ENCODE data around the gene PLCD1. TPM values are rescaled to one million over a fixed set of nuclear protein-coding genes. Genes with fewer than 3 reads are reported as not detected.

PLCD1 gene
- total RNA-seq, 6 experiments from 2014 or later, result 11.1 to 22.4 (median 17.6) TPM

DNA sequence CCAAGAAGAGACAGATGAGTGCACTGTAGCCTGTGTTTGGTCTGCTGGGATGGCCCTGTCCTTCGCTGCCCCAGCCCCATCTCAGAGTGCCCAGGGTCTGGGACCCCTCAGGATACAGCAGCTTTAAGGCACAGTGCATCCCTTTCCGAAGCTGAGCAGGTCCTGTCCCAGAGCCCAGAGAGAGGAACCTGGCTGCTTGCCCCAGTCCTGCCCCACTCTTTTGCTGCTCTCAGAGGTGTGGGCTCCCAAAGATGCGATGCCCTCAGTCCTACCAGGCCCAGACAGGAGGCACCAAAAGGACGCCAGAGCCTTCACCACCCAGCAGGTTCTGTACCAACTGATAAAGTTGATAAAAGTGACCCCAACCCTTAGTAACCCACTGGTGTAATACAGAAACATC lies 8.2 kb downstream of the PLCD1 start:
- DNase-seq, result no peak
- no peaks in the 10 kb centered on the region for H3K27me3 Mint-ChIP-seq (ENCODE audit: insufficient read depth)
- H3K9me3 Mint-ChIP-seq, result no peaks in the 10 kb centered on the region
- TF ChIP-seq, protein P1, sequence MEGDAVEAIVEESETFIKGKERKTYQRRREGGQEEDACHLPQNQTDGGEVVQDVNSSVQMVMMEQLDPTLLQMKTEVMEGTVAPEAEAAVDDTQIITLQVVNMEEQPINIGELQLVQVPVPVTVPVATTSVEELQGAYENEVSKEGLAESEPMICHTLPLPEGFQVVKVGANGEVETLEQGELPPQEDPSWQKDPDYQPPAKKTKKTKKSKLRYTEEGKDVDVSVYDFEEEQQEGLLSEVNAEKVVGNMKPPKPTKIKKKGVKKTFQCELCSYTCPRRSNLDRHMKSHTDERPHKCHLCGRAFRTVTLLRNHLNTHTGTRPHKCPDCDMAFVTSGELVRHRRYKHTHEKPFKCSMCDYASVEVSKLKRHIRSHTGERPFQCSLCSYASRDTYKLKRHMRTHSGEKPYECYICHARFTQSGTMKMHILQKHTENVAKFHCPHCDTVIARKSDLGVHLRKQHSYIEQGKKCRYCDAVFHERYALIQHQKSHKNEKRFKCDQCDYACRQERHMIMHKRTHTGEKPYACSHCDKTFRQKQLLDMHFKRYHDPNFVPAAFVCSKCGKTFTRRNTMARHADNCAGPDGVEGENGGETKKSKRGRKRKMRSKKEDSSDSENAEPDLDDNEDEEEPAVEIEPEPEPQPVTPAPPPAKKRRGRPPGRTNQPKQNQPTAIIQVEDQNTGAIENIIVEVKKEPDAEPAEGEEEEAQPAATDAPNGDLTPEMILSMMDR (IDR thresholded peaks at IDR 0.05), result no peak
- H3K36me3 Mint-ChIP-seq (ENCODE audit: low read depth), result peaks cover 8% of the 10 kb centered on the region
- H3K4me3 Mint-ChIP-seq, result no peak overlapping the region
- H3K4me1 Mint-ChIP-seq (ENCODE audit: low read depth), result peaks cover 20% of the 10 kb centered on the region
- no peak overlapping the region for H3K27ac Mint-ChIP-seq

- Mint-ChIP-seq H3K4me3 (no peak overlapping the region), H3K36me3 (ENCODE audit: low read depth) (peaks cover 15% of the 10 kb centered on the region), H3K4me1 (ENCODE audit: low read depth) (peaks cover 12% of the 10 kb centered on the region), H3K27ac (no peak overlapping the region), H3K9me3 (no peaks in the 10 kb centered on the region), H3K27me3 (ENCODE audit: insufficient read depth) (0 out of 2 replicates have a peak, but pooled peaks cover 2% of the 10 kb centered on the region)
- no peak for DNase-seq
- TF ChIP-seq, protein P1 (IDR thresholded peaks at IDR 0.05), result no peak
Measured at GRCh38 chr3:38020342-38020726, 9.1 kb downstream of the PLCD1 start.

DNA sequence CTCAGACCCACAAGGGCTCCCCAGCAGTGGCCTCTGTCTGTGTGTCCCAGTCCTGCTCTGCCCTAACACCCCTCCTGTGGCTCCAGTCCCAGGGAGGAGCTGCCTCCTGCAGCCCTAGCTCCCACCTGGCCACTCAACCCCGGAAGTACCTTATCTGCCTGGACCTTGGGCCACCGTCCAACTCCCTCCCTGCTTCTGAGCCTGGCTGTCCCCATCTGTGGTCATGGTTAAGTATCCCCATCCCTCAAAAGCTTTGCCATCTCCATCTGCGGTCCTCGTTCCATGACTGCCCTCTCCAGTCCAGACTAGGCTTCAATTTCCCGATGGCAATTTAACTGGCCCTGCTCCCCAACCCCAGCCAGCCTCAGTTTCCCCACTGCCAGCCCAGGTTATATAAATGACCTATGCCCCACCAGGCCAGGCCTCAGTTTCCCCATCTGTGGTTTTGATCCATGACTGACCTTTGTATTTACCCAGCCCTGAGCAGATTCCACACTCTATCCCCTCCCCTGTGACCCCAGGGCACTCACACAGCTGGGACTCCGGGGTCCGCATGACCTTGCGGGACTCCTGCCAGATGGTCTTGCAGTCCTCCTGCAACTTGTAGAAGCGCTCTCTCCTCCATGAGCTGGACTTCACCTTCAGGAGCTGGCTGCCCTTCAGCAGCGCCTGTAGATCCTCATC lies 9.6 kb downstream of the PLCD1 start:
- Mint-ChIP-seq H3K4me1 (ENCODE audit: low read depth) (peaks cover 9% of the 10 kb centered on the region), H3K27ac (no peak overlapping the region), H3K36me3 (ENCODE audit: low read depth) (peaks cover 20% of the 10 kb centered on the region), H3K4me3 (no peak overlapping the region), H3K9me3 (no peaks in the 10 kb centered on the region), H3K27me3 (ENCODE audit: insufficient read depth) (0 out of 2 replicates have a peak, but pooled peaks cover 2% of the 10 kb centered on the region)
- TF ChIP-seq, protein P1 (IDR thresholded peaks at IDR 0.05), result no peak
- DNase-seq, result no peak

DNA sequence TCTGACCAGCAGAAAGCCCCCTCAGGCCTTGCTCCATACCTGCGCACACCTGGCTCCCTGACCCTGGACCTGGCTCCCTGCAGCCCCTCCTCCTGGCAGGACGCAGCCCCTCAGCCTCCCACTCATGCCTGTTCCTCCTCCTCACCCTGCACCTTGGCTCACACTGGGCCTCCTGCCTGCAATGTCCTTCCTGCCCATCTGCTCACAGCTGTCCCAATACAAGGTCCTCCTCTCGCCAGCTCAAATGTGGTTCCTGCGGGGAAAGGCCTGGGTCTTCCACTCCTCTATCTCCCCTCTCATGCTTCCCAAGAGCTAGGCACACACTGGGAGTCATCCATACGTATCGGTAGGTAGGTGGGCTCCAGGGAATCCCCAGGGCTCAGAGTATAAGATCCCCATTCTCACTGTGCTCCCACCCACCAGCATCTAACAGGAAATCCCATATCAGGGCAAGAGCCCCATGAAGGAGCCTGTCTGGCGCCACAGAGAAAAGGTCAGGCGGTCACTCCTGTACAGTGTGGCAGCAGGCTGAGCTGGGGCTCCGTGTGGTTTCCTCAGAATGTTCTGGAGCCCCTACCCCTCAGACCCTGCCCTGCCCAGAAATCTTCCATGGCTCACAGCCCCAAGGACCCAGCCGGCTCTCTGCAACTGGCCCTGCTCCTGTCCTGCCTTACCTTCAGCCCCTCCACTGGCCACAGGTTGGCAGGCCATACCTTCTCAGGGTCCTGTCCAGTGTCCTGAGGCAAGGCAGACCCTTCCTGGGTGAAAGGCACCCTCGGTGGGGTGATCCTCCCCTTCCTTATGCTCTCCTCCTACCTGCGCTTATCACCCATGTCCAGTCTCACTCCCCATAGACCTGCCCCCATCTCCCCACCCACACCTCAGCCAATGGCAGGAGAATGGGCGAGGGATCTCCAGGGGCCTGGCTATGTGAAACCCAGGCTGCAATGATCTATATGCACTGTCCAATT lies 10.9 kb downstream of the PLCD1 start:
- peaks cover 4% of the 10 kb centered on the region for H3K4me1 Mint-ChIP-seq (ENCODE audit: low read depth)
- no peak for DNase-seq
- no peak overlapping the region for H3K4me3 Mint-ChIP-seq
- TF ChIP-seq, protein P1 (IDR thresholded peaks at IDR 0.05), result no peak
- H3K27ac Mint-ChIP-seq, result no peak overlapping the region
- H3K27me3 Mint-ChIP-seq (ENCODE audit: insufficient read depth), result 0 out of 2 replicates have a peak, but pooled peaks cover 2% of the 10 kb centered on the region
- peaks cover 28% of the 10 kb centered on the region for H3K36me3 Mint-ChIP-seq (ENCODE audit: low read depth)
- no peaks in the 10 kb centered on the region for H3K9me3 Mint-ChIP-seq

GRCh38 chr3:38017445-38018295 lies 11.8 kb downstream of the PLCD1 start:
- Mint-ChIP-seq H3K9me3 (no peaks in the 10 kb centered on the region), H3K27ac (no peak overlapping the region), H3K4me3 (no peak overlapping the region), H3K36me3 (ENCODE audit: low read depth) (peaks cover 28% of the 10 kb centered on the region), H3K4me1 (ENCODE audit: low read depth) (no peaks in the 10 kb centered on the region), H3K27me3 (ENCODE audit: insufficient read depth) (0 out of 2 replicates have a peak, but pooled peaks cover 2% of the 10 kb centered on the region)
- TF ChIP-seq, protein P1 (IDR thresholded peaks at IDR 0.05), result no peak
- no peak for DNase-seq

All from HFFc6 (cell line).